PC-9 (cell line): ENCODE data around the gene SLC6A20.

Source experiments
- EZH2 ChIP-seq: fragments of 200-600 bp; sonication (generic); IDR thresholded peaks from 2 replicates; pipeline ENCODE4 v1.8.0; 2017; ENCODE audit warnings: antibody characterized with exemption, low read depth
- TF ChIP-seq, protein P1 (sequence below): fragments of 200-600 bp; sonication (generic); conservative IDR thresholded peaks from 2 replicates; pipeline ENCODE4 v1.6.1; 2017; ENCODE audit warnings: mixed run types, antibody characterized with exemption, mild to moderate bottlenecking, moderate library complexity

DNA sequence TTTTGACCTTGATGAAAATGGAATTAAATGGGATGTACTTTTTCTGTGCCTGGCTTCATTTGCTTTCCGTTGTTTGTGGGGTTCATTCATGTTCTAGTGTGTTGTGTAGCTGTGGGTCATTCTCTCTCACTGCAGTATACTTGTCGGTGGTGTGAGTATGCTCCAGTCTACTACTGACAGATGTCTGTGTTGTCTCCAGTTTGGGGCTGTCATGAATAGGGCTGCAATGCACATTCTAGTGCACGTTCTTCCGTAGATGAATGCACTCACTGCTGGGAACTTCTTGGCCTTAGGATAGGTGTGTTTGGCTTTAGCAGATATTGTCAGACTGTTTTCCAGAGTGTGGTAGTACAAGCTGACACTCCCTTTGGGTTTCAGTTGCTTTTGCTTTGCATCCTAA lies 1.7 kb upstream of the SLC6A20 start:
- TF ChIP-seq, protein P1, sequence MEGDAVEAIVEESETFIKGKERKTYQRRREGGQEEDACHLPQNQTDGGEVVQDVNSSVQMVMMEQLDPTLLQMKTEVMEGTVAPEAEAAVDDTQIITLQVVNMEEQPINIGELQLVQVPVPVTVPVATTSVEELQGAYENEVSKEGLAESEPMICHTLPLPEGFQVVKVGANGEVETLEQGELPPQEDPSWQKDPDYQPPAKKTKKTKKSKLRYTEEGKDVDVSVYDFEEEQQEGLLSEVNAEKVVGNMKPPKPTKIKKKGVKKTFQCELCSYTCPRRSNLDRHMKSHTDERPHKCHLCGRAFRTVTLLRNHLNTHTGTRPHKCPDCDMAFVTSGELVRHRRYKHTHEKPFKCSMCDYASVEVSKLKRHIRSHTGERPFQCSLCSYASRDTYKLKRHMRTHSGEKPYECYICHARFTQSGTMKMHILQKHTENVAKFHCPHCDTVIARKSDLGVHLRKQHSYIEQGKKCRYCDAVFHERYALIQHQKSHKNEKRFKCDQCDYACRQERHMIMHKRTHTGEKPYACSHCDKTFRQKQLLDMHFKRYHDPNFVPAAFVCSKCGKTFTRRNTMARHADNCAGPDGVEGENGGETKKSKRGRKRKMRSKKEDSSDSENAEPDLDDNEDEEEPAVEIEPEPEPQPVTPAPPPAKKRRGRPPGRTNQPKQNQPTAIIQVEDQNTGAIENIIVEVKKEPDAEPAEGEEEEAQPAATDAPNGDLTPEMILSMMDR = no peak
- no peak for TF ChIP-seq EZH2
